Measurements from ENCODE around the gene ADCY10.

GRCh38 chr1:167766538-167766937, 147.4 kb downstream of the ADCY10 start:
- no peak for TF ChIP-seq CTCF (IDR thresholded peaks at IDR 0.05; ENCODE audit: insufficient read depth, low read depth, low read length)
- no peak for TF ChIP-seq EZH2 (IDR thresholded peaks at IDR 0.05; ENCODE audit: insufficient read depth, low read length)
